NCI-H1930 (cell line): ENCODE data around the gene LAMTOR5.

ENCODE experiments used
- DNase-seq, 2 experiments: peaks; one replicate each; lab custom pipeline; 2025; lab: John Stamatoyannopoulos, UW

Gene LAMTOR5

DNA sequence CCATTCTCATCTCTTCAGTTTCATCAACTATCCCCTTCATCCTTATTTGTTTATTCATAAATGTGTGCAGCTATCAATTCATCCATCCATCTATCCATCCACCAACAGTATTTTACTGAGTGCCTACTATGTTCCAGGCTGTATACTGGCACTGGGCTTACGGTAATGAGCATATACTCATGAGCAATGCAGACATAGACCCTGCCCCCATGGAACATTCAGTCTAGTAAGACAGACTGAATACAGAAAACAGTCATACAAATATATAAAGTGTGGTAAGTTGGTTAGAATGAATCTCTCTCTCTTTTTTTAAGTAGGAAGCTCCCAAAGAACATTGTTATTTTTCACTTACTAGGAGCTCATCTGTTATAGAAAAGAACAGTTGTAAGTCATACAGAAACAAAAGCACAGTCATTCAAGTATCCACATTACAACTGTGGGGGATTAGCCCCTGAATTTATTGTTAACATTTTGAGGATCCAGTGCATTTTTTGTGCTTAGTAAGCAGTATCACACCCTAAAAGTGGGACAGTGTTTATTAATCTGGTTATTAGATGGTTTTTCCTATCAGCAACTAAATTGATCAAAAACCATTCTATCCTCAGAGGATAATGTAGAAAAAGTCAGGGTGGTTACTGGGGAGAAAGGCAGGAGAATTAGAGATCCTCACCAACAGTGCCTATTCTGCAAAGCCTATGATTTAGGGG, 20.3 kb downstream of the LAMTOR5 start:
- DNase-seq, result no peak

DNA sequence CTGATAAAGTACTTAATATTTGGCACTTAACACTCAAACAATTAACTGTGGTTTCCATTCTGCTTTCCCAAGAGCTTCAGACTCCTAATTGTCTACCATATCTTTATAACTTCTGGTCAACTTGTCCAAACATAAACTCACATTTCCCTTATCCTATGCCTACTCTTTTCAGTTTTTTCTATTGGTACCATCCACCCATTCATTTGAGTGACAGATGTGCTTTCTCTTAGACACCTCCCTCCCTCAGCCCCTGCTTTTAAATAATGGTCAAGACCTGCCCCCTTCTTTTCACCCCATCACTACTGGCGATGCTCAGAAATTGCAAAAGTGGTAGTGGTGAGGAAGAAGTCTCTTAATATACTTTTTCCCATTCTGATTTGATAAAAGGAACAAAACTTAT, 22.1 kb downstream of the LAMTOR5 start:
- DNase-seq, result no peak

DNA sequence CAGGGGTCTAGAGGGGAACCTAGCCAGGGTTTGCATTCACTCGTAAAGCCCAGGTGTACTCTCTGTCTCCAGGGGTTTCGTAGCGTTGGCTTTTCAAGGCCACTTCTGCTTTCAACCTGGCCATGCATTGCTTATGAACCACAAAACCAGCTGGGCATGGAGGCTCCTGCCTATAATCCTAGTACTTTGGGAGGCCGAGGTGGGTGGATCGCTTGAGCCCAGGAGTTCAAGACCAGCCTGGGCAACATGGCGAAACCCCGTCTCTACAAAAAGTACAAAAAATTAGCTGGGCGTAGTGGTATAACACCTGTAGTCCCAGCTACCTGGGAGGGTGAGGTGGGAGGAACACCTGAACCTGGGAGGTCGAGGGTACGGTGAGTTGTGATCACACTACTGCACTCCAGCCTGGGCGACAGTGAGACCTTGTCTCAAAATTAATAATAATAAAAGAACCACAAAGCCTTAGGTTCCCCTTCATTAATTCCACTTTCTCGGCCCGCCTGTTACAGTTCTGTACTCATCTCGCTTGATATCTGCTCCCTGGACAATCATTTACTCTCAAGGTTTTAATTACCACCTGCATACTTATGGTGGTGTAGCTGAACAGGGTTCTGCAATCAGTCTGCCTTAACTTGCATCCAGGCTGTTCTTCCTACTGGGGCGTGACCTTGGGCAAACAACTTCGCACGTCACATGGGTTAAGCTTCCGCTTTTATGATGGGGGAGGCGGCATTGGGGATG, 22.7 kb downstream of the LAMTOR5 start:
- no peak for DNase-seq

DNA sequence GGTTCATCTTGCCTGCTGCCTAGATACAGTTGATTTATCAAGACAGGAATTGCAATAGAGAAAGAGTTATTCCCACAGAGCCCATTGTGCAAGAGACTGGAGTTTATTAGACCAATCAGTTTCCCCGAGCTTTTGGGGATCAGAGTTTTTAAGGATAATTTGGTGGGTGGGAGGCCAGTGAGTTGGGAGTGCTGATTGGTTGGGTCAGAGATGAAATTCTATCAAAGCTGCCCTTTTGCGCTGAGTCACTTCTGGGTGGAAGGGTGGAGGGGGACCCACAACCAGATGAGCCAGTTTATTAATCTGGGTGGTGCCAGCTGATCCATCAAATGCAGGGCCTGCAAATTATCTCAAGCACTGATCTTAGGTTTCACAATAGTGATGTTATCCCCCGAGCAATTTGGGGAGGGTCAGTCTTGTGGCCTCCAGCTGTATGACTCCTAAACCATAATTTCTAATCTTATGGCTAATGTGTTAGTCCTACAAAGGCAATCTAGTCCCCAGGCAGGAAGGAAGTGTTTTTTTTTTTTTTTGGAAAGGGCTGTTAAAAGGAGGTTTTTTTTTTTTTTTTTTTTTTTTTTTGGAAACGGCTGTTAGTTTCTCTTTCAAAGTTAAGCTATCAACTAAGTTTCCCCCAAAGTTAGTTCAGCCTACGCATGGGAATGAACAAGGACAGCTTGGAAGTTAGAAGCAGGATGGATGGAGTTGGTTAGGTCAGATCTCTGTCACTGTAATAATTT, 24.1 kb downstream of the LAMTOR5 start:
- DNase-seq, result no peak

DNA sequence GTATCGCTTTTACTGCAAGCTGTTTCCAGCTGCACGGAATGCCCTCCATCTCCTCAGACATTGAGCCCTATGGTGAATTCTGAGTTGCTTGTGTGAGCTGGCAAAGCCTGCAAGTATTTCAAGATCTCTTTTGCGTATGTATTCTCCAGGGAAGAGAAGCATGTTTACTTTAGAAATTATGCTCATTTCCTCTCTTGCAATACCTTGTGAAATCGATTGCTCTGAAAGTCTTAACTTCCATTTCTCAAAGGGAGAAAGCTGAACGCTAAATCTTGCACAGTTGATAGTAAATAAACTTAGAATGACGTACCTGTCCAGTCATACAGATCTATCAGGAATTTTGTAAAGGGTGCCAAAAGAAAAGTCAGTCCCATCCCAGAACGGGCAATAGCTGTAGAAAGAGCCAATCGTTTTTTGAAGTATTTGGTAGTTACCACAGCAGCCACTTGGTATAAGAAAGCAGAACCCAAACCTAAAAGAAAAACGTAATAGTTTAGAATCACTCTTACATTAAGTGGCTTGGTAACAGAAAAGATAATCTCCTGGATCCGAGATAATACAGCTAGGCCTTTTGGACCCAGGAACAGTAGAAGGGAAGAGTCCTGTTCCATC, 26.7 kb downstream of the LAMTOR5 start:
- no peak for DNase-seq

- DNase-seq, result no peak
Observed at GRCh38 chr1:110375490-110375889, 32.0 kb downstream of the LAMTOR5 start.

DNA sequence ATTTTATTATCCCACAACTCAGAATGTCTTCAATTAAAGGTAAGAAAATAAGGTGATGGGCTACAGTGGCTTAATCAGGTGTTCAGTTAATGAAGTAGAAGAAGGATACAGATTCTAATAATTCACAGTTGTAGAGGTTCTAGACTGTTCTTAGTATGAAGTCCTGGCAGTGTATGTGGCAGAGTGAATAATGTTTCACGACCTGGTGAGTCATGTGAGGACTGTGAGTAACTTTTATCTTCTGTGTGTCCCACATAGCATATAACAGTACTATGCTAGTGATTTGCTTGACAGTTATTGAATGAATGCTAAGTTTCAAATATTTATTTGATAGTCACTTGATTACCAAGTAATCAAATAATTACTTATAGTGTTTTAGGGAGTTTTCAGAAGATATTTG, 36.7 kb downstream of the LAMTOR5 start:
- no peak for DNase-seq

GRCh38 chr1:110364221-110364620, 43.3 kb downstream of the LAMTOR5 start:
- DNase-seq, result no peak

DNA sequence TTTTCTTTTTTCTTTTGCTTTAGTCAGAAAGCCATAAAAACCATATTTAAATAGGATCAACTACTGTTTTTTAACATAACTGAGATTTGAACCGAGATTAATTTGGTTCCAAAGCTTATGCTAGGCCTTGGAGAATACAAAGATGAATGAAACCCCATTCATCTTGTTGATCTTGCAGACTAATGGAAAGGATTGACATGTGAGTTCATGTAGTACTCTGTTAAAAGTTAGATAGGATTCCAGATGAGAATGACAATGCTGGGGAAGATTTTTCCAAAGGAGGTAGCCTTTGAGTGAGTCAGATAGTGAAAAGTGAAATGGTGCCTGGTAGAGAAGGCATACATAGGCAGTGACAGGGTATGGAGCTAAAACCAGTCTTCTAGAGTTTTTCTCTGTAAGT, 45.6 kb downstream of the LAMTOR5 start:
- no peak for DNase-seq

DNA sequence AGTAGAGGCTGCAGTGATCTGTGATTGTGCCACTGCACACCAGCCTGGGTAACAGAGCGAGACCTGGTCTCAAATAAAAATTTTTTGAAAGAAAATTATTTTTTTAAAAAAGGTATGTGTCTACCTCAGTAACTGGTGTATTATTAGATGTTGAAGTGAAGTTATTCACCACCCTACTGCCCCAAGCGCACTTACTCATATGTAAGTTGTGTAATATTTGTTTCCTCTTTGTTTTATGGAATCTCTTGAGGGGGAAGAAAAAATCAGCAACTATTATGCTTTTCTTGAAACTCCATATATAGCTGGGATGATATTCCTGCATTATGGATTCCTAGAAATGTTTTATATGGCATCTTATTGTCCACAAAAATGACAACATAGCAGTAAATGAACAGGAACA, 47.1 kb downstream of the LAMTOR5 start:
- no peak for DNase-seq

GRCh38 chr1:110356379-110356778, 51.1 kb downstream of the LAMTOR5 start:
- DNase-seq, result no peak

GRCh38 chr1:110355321-110355720, 52.2 kb downstream of the LAMTOR5 start:
- no peak for DNase-seq
